GM18861 (cell line): ENCODE results near the gene DPYSL3.

Source experiments
- ATAC-seq: cut with Tn5 transposase; IDR thresholded peaks from one replicate; pipeline ENCODE4 v1.9.1; 2021; ENCODE audit not compliant: unreplicated experiment

Gene DPYSL3

GRCh38 chr5:147441191-147441695 lies 68.6 kb downstream of the DPYSL3 start:
- ATAC-seq = no peak

- ATAC-seq = no peak
Measured at GRCh38 chr5:147439254-147439653, 70.6 kb downstream of the DPYSL3 start.

- ATAC-seq = no peak
Measured at GRCh38 chr5:147437161-147437596, 72.7 kb downstream of the DPYSL3 start.

- no peak for ATAC-seq
Measured at GRCh38 chr5:147436596-147436995, 73.3 kb downstream of the DPYSL3 start.

GRCh38 chr5:147434049-147434448 lies 75.8 kb downstream of the DPYSL3 start:
- no peak for ATAC-seq

- no peak for ATAC-seq
Measured at GRCh38 chr5:147432323-147432722, 77.5 kb downstream of the DPYSL3 start.

GRCh38 chr5:147431586-147431985 lies 78.3 kb downstream of the DPYSL3 start:
- ATAC-seq = no peak

- ATAC-seq = no peak
Measured at GRCh38 chr5:147430628-147431027, 79.2 kb downstream of the DPYSL3 start.

- ATAC-seq = no peak
Measured at GRCh38 chr5:147427521-147428401, 82.1 kb downstream of the DPYSL3 start.

- no peak for ATAC-seq
Measured at GRCh38 chr5:147426640-147427327, 83.1 kb downstream of the DPYSL3 start.

GRCh38 chr5:147418613-147419012 lies 91.3 kb downstream of the DPYSL3 start:
- ATAC-seq = no peak

GRCh38 chr5:147417135-147417813 lies 92.6 kb downstream of the DPYSL3 start:
- no peak for ATAC-seq

- no peak for ATAC-seq
Measured at GRCh38 chr5:147415651-147416050, 94.2 kb downstream of the DPYSL3 start.

- no peak for ATAC-seq
Measured at GRCh38 chr5:147413266-147413665, 96.6 kb downstream of the DPYSL3 start.

GRCh38 chr5:147412561-147412960 lies 97.3 kb downstream of the DPYSL3 start:
- no peak for ATAC-seq

- no peak for ATAC-seq
Measured at GRCh38 chr5:147411359-147412319, 98.2 kb downstream of the DPYSL3 start.

- ATAC-seq = no peak
Measured at GRCh38 chr5:147410496-147411358, 99.1 kb downstream of the DPYSL3 start.

GRCh38 chr5:147408980-147409379 lies 100.9 kb downstream of the DPYSL3 start:
- no peak for ATAC-seq

GRCh38 chr5:147407094-147407681 lies 102.7 kb downstream of the DPYSL3 start:
- no peak for ATAC-seq
